ENCODE results near the gene FOXP1.

Gene FOXP1

GRCh38 chr3:71512544-71512943 lies 71.0 kb downstream of the FOXP1 start:
- no peaks in the 10 kb centered on the region for H3K9me3 ChIP-seq (ENCODE audit: low read length)
- no peak overlapping the region for H3K4me3 ChIP-seq (ENCODE audit: low read depth in 1 of 2, low read length in 2 of 2)
- no peaks in the 10 kb centered on the region for H3K27me3 ChIP-seq (ENCODE audit: control insufficient read depth in 1 of 2, insufficient read depth in 2 of 2, low read length in 2 of 2)
- H3K4me1 ChIP-seq (ENCODE audit: insufficient read depth, low read length): peaks cover 20% of the 10 kb centered on the region
- H3K36me3 ChIP-seq (ENCODE audit: insufficient read depth, low read length): no peaks in the 10 kb centered on the region
- H3K9ac ChIP-seq (ENCODE audit: low read length): no peak overlapping the region
- H3K27ac ChIP-seq (ENCODE audit: low read depth, low read length): no peak overlapping the region

- H3K27me3 ChIP-seq (ENCODE audit: control insufficient read depth in 1 of 2, insufficient read depth in 2 of 2, low read length in 2 of 2): no peaks in the 10 kb centered on the region
- no peaks in the 10 kb centered on the region for H3K36me3 ChIP-seq (ENCODE audit: insufficient read depth, low read length)
- peaks cover 20% of the 10 kb centered on the region for H3K4me1 ChIP-seq (ENCODE audit: insufficient read depth, low read length)
- no peak overlapping the region for H3K9ac ChIP-seq (ENCODE audit: low read length)
- no peak overlapping the region for H3K4me3 ChIP-seq (ENCODE audit: low read depth in 1 of 2, low read length in 2 of 2)
- H3K9me3 ChIP-seq (ENCODE audit: low read length): no peaks in the 10 kb centered on the region
- no peak overlapping the region for H3K27ac ChIP-seq (ENCODE audit: low read depth, low read length)
Observed at GRCh38 chr3:71512000-71512399, 71.5 kb downstream of the FOXP1 start.

GRCh38 chr3:71511446-71511845 lies 72.1 kb downstream of the FOXP1 start:
- Histone ChIP-seq H3K9ac (ENCODE audit: low read length) (no peak overlapping the region), H3K27me3 (ENCODE audit: control insufficient read depth in 1 of 2, insufficient read depth in 2 of 2, low read length in 2 of 2) (no peaks in the 10 kb centered on the region), H3K9me3 (ENCODE audit: low read length) (no peaks in the 10 kb centered on the region), H3K4me3 (ENCODE audit: low read depth in 1 of 2, low read length in 2 of 2) (no peak overlapping the region), H3K27ac (ENCODE audit: low read depth, low read length) (no peak overlapping the region), H3K36me3 (ENCODE audit: insufficient read depth, low read length) (no peaks in the 10 kb centered on the region), H3K4me1 (ENCODE audit: insufficient read depth, low read length) (peaks cover 20% of the 10 kb centered on the region)

- H3K36me3 ChIP-seq (ENCODE audit: insufficient read depth, low read length): no peaks in the 10 kb centered on the region
- no peak overlapping the region for H3K27ac ChIP-seq (ENCODE audit: low read depth, low read length)
- no peaks in the 10 kb centered on the region for H3K27me3 ChIP-seq (ENCODE audit: control insufficient read depth in 1 of 2, insufficient read depth in 2 of 2, low read length in 2 of 2)
- no peaks in the 10 kb centered on the region for H3K9me3 ChIP-seq (ENCODE audit: low read length)
- H3K4me1 ChIP-seq (ENCODE audit: insufficient read depth, low read length): peaks cover 20% of the 10 kb centered on the region
- H3K9ac ChIP-seq (ENCODE audit: low read length): no peak overlapping the region
- H3K4me3 ChIP-seq (ENCODE audit: low read depth in 1 of 2, low read length in 2 of 2): no peak overlapping the region
Observed at GRCh38 chr3:71511037-71511436, 72.5 kb downstream of the FOXP1 start.

GRCh38 chr3:71510510-71510909 lies 73.0 kb downstream of the FOXP1 start:
- no peak overlapping the region for H3K27ac ChIP-seq (ENCODE audit: low read depth, low read length)
- H3K27me3 ChIP-seq (ENCODE audit: control insufficient read depth in 1 of 2, insufficient read depth in 2 of 2, low read length in 2 of 2): no peaks in the 10 kb centered on the region
- H3K9ac ChIP-seq (ENCODE audit: low read length): no peak overlapping the region
- peaks cover 20% of the 10 kb centered on the region for H3K4me1 ChIP-seq (ENCODE audit: insufficient read depth, low read length)
- no peaks in the 10 kb centered on the region for H3K9me3 ChIP-seq (ENCODE audit: low read length)
- no peak overlapping the region for H3K4me3 ChIP-seq (ENCODE audit: low read depth in 1 of 2, low read length in 2 of 2)
- no peaks in the 10 kb centered on the region for H3K36me3 ChIP-seq (ENCODE audit: insufficient read depth, low read length)

- no peaks in the 10 kb centered on the region for H3K9me3 ChIP-seq (ENCODE audit: low read length)
- no peak overlapping the region for H3K27ac ChIP-seq (ENCODE audit: low read depth, low read length)
- H3K27me3 ChIP-seq (ENCODE audit: control insufficient read depth in 1 of 2, insufficient read depth in 2 of 2, low read length in 2 of 2): no peaks in the 10 kb centered on the region
- peaks cover 13% of the 10 kb centered on the region for H3K4me1 ChIP-seq (ENCODE audit: insufficient read depth, low read length)
- H3K9ac ChIP-seq (ENCODE audit: low read length): no peak overlapping the region
- no peak overlapping the region for H3K4me3 ChIP-seq (ENCODE audit: low read depth in 1 of 2, low read length in 2 of 2)
- H3K36me3 ChIP-seq (ENCODE audit: insufficient read depth, low read length): no peaks in the 10 kb centered on the region
Observed at GRCh38 chr3:71509066-71509465, 74.5 kb downstream of the FOXP1 start.

GRCh38 chr3:71505767-71506350 lies 77.7 kb downstream of the FOXP1 start:
- Histone ChIP-seq H3K27ac (ENCODE audit: low read depth, low read length) (no peak overlapping the region), H3K9ac (ENCODE audit: low read length) (no peak overlapping the region), H3K27me3 (ENCODE audit: control insufficient read depth in 1 of 2, insufficient read depth in 2 of 2, low read length in 2 of 2) (no peaks in the 10 kb centered on the region), H3K9me3 (ENCODE audit: low read length) (no peaks in the 10 kb centered on the region), H3K36me3 (ENCODE audit: insufficient read depth, low read length) (no peaks in the 10 kb centered on the region), H3K4me1 (ENCODE audit: insufficient read depth, low read length) (peaks cover 8% of the 10 kb centered on the region), H3K4me3 (ENCODE audit: low read depth in 1 of 2, low read length in 2 of 2) (no peak overlapping the region)

- H3K27me3 ChIP-seq (ENCODE audit: control insufficient read depth in 1 of 2, insufficient read depth in 2 of 2, low read length in 2 of 2): no peaks in the 10 kb centered on the region
- no peaks in the 10 kb centered on the region for H3K36me3 ChIP-seq (ENCODE audit: insufficient read depth, low read length)
- H3K4me1 ChIP-seq (ENCODE audit: insufficient read depth, low read length): no peaks in the 10 kb centered on the region
- H3K27ac ChIP-seq (ENCODE audit: low read depth, low read length): no peak overlapping the region
- no peak overlapping the region for H3K4me3 ChIP-seq (ENCODE audit: low read depth in 1 of 2, low read length in 2 of 2)
- no peaks in the 10 kb centered on the region for H3K9me3 ChIP-seq (ENCODE audit: low read length)
- no peak overlapping the region for H3K9ac ChIP-seq (ENCODE audit: low read length)
Observed at GRCh38 chr3:71504250-71505036, 79.1 kb downstream of the FOXP1 start.

GRCh38 chr3:71503525-71504249 lies 79.8 kb downstream of the FOXP1 start:
- no peak overlapping the region for H3K27ac ChIP-seq (ENCODE audit: low read depth, low read length)
- H3K9me3 ChIP-seq (ENCODE audit: low read length): no peaks in the 10 kb centered on the region
- peaks cover 2% of the 10 kb centered on the region for H3K4me1 ChIP-seq (ENCODE audit: insufficient read depth, low read length)
- no peaks in the 10 kb centered on the region for H3K36me3 ChIP-seq (ENCODE audit: insufficient read depth, low read length)
- H3K27me3 ChIP-seq (ENCODE audit: control insufficient read depth in 1 of 2, insufficient read depth in 2 of 2, low read length in 2 of 2): no peaks in the 10 kb centered on the region
- no peak overlapping the region for H3K4me3 ChIP-seq (ENCODE audit: low read depth in 1 of 2, low read length in 2 of 2)
- H3K9ac ChIP-seq (ENCODE audit: low read length): no peak overlapping the region

GRCh38 chr3:71502066-71502625 lies 81.4 kb downstream of the FOXP1 start:
- H3K27me3 ChIP-seq (ENCODE audit: control insufficient read depth in 1 of 2, insufficient read depth in 2 of 2, low read length in 2 of 2): no peaks in the 10 kb centered on the region
- no peak overlapping the region for H3K4me3 ChIP-seq (ENCODE audit: low read depth in 1 of 2, low read length in 2 of 2)
- H3K27ac ChIP-seq (ENCODE audit: low read depth, low read length): no peak overlapping the region
- peaks cover 17% of the 10 kb centered on the region for H3K4me1 ChIP-seq (ENCODE audit: insufficient read depth, low read length)
- no peaks in the 10 kb centered on the region for H3K9me3 ChIP-seq (ENCODE audit: low read length)
- H3K9ac ChIP-seq (ENCODE audit: low read length): no peak overlapping the region
- H3K36me3 ChIP-seq (ENCODE audit: insufficient read depth, low read length): no peaks in the 10 kb centered on the region

GRCh38 chr3:71500696-71501095 lies 82.8 kb downstream of the FOXP1 start:
- Histone ChIP-seq H3K9me3 (ENCODE audit: low read length) (no peaks in the 10 kb centered on the region), H3K9ac (ENCODE audit: low read length) (no peak overlapping the region), H3K27ac (ENCODE audit: low read depth, low read length) (no peak overlapping the region), H3K27me3 (ENCODE audit: control insufficient read depth in 1 of 2, insufficient read depth in 2 of 2, low read length in 2 of 2) (no peaks in the 10 kb centered on the region), H3K4me3 (ENCODE audit: low read depth in 1 of 2, low read length in 2 of 2) (no peak overlapping the region), H3K4me1 (ENCODE audit: insufficient read depth, low read length) (peaks cover 30% of the 10 kb centered on the region), H3K36me3 (ENCODE audit: insufficient read depth, low read length) (no peaks in the 10 kb centered on the region)
